Keratinocyte (primary cell): ENCODE results near the gene POU6F2.

ENCODE experiments used
- EZH2 ChIP-seq: IDR thresholded peaks from one replicate; pipeline ENCODE4 v1.6.1; 2012; ENCODE audit warnings: inconsistent platforms, mild to moderate bottlenecking, low read length, moderate library complexity
- TF ChIP-seq, protein P1 (sequence below), 3 experiments: IDR thresholded peaks in 1 of 3; conservative IDR thresholded peaks in 1 of 3; optimal IDR thresholded peaks in 1 of 3; 2 replicates in 2 of 3; 3 replicates in 1 of 3; pipeline versions ENCODE3 to v1.5.1; 2011; ENCODE audit warnings: low read length in 3 of 3, mild to moderate bottlenecking in 3 of 3, moderate library complexity in 2 of 3, control low read depth in 1 of 3, inconsistent platforms in 1 of 3; ENCODE audit not compliant: insufficient read depth in 2 of 3; ENCODE audit errors: extremely low read depth in 1 of 3

DNA sequence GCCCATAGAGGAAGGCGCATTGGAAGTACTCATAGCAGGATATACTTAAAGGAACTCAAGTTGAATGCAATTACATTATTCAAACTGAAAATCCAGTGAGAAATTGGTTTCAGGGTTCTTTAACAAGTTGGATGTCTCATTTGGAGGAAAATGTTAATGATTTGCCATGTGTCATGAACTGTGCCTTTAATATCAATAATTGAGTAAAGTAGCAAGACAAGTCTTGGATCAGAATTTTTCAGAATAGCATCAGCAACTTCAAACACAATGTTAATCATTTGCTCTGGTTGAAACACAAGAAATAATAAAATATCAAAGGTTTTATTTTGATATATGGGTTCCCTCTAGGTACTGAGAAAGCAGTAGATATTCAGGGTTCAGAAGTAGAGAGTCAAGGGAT lies 24.5 kb upstream of the POU6F2 start:
- TF ChIP-seq, protein P1, sequence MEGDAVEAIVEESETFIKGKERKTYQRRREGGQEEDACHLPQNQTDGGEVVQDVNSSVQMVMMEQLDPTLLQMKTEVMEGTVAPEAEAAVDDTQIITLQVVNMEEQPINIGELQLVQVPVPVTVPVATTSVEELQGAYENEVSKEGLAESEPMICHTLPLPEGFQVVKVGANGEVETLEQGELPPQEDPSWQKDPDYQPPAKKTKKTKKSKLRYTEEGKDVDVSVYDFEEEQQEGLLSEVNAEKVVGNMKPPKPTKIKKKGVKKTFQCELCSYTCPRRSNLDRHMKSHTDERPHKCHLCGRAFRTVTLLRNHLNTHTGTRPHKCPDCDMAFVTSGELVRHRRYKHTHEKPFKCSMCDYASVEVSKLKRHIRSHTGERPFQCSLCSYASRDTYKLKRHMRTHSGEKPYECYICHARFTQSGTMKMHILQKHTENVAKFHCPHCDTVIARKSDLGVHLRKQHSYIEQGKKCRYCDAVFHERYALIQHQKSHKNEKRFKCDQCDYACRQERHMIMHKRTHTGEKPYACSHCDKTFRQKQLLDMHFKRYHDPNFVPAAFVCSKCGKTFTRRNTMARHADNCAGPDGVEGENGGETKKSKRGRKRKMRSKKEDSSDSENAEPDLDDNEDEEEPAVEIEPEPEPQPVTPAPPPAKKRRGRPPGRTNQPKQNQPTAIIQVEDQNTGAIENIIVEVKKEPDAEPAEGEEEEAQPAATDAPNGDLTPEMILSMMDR (optimal IDR thresholded peaks at IDR 0.05 in 1 of 3, IDR thresholded peaks at IDR 0.05 in 1 of 3, conservative IDR thresholded peaks at IDR 0.05 in 1 of 3; ENCODE audit: extremely low read depth in 1 of 3, insufficient read depth in 2 of 3, low read length in 3 of 3), result no peak
- TF ChIP-seq EZH2, result no peak
